Sigmoid colon (tissue), 7 donors: ENCODE results near the gene ELMO1. TPM values are rescaled to one million over a fixed set of nuclear protein-coding genes. Genes with fewer than 3 reads are reported as not detected.

ENCODE experiments used
- DNase-seq: peaks from one replicate; pipeline ENCODE4 v3.0.0-alpha.2; 2019
- H3K27ac ChIP-seq, 4 donors: fragments of 200-600 bp; sonication (generic); one replicate each; pipeline ENCODE4 v1.5.1; 2016 to 2019; ENCODE audit warnings: mild to moderate bottlenecking in 1 of 4
- H3K27me3 ChIP-seq, 3 donors: fragments of 200-600 bp; sonication (generic); one replicate each; pipeline ENCODE4 v1.5.1; 2019; ENCODE audit warnings: mild to moderate bottlenecking in 1 of 3
- H3K36me3 ChIP-seq, 4 donors: fragments of 200-600 bp; sonication (generic); one replicate each; pipeline ENCODE4 v1.5.1; 2016 to 2019
- H3K4me1 ChIP-seq, 4 donors: fragments of 200-600 bp; sonication (generic); one replicate each; pipeline ENCODE4 v1.5.1; 2017 to 2019
- H3K4me3 ChIP-seq, 4 donors: fragments of 200-600 bp; sonication (generic); one replicate each; pipeline ENCODE4 v1.5.1; 2017 to 2019; ENCODE audit warnings: mild to moderate bottlenecking in 2 of 4, moderate library complexity in 1 of 4
- H3K9me3 ChIP-seq, 4 donors: fragments of 200-600 bp in 3 of 4; sonication (generic) in 3 of 4; one replicate each; pipeline versions ENCODE4 v1.5.1 to v1.6.1; 2013 to 2019
- EP300 ChIP-seq, 4 donors: sonication (generic); formaldehyde crosslinking; IDR thresholded peaks; one replicate each; pipeline ENCODE4 v1.6.1; 2017; ENCODE audit warnings: antibody characterized with exemption in 4 of 4
- POLR2A ChIP-seq, 2 donors: fragments of 450-650 bp; IDR thresholded peaks; one replicate each; pipeline ENCODE4 v1.6.1; 2016; ENCODE audit warnings: antibody characterized with exemption in 2 of 2, mild to moderate bottlenecking in 2 of 2, moderate library complexity in 2 of 2
- POLR2AphosphoS5 ChIP-seq, 4 donors: sonication (generic); formaldehyde crosslinking; IDR thresholded peaks; one replicate each; pipeline ENCODE4 v1.6.1; 2017; ENCODE audit warnings: antibody characterized with exemption in 4 of 4
- WGBS, 2 donors: extraction: QIAGEN DNeasy Blood & Tissue Kit; methylation state at CpG; one replicate each; pipeline ENCODE4 v1.1.7; 2013; 5-methylcytosine and 5-hydroxymethylcytosine counted together
- intact Hi-C: fragments of 100-400 bp; cut with DNase I; formaldehyde crosslinking; loops from one replicate; pipeline ENCODE4 v1.15.1; 2023
- polyA plus RNA-seq, 3 donors: library from polyadenylated mRNA; stranded (reverse); fragments of 200-250 nt; gene quantifications; one replicate each; pipeline ENCODE4 v1.2.3, GENCODE V29; 2013
- total RNA-seq, 4 donors: library from RNA; depleted of rRNA; stranded (reverse); fragments of >200 nt; gene quantifications; one replicate each; pipeline ENCODE4 v1.1.0, GENCODE V29; 2016
- TF ChIP-seq, protein P1 (sequence below), 4 experiments: fragments of 450-650 bp in 3 of 4; fragments of 200-600 bp in 1 of 4; IDR thresholded peaks; one replicate each; pipeline ENCODE4 v1.5.1; 2016 to 2019; ENCODE audit warnings: antibody characterized with exemption in 4 of 4, mild to moderate bottlenecking in 3 of 4, moderate library complexity in 2 of 4
- donor health status: healthy with polysubstance abuse.
- donor health status: Bipolar disorder and iron deficiency.
- donor health status: healthy.

ELMO1 gene
- total and polyA plus RNA-seq, 7 donors: 2.3 to 63.1 (median 33.9) TPM

GRCh38 chr7:37068902-37069301, 379.8 kb downstream of the ELMO1 start:
- no peak for TF ChIP-seq POLR2AphosphoS5 (IDR thresholded peaks at IDR 0.05)
- TF ChIP-seq, protein P1, sequence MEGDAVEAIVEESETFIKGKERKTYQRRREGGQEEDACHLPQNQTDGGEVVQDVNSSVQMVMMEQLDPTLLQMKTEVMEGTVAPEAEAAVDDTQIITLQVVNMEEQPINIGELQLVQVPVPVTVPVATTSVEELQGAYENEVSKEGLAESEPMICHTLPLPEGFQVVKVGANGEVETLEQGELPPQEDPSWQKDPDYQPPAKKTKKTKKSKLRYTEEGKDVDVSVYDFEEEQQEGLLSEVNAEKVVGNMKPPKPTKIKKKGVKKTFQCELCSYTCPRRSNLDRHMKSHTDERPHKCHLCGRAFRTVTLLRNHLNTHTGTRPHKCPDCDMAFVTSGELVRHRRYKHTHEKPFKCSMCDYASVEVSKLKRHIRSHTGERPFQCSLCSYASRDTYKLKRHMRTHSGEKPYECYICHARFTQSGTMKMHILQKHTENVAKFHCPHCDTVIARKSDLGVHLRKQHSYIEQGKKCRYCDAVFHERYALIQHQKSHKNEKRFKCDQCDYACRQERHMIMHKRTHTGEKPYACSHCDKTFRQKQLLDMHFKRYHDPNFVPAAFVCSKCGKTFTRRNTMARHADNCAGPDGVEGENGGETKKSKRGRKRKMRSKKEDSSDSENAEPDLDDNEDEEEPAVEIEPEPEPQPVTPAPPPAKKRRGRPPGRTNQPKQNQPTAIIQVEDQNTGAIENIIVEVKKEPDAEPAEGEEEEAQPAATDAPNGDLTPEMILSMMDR (IDR thresholded peaks at IDR 0.05): no peak
- no peak for TF ChIP-seq POLR2A (IDR thresholded peaks at IDR 0.05)
- no peak for TF ChIP-seq EP300 (IDR thresholded peaks at IDR 0.05)
- no peaks in the 10 kb centered on the region for H3K27me3 ChIP-seq
- DNase-seq: no peak
- no peaks in the 10 kb centered on the region for H3K9me3 ChIP-seq
- H3K4me1 ChIP-seq: no peaks in the 10 kb centered on the region
- no peak overlapping the region for H3K4me3 ChIP-seq
- no peak overlapping the region for H3K27ac ChIP-seq
- intact Hi-C loops: no loop called here
- H3K36me3 ChIP-seq: no peaks in the 10 kb centered on the region
- WGBS, 2 donors: 63 to 64% methylated on average over 1 of the region's 1 CpG

DNA sequence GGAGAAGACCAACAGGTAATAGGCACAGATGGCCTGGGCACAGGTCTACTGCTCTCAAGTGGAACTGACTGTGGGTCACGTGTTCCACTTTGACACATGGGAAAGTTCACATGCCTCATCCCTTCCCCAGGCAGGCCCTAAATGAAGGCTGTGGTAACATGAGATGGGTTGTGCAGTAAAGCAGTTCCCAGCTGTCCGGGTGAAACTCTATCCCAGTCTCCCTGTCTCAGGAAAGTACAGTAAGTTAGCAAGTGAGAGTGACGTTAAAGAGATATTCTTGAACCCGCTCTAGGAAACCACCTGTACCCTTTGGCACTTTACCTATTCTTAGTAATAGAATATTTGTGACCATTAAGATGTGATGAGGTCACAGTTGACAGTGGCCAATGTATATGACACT, 380.6 kb downstream of the ELMO1 start:
- H3K4me3 ChIP-seq: no peak overlapping the region
- WGBS, 2 donors: 87 to 89% methylated on average over 4 of the region's 4 CpGs
- H3K27me3 ChIP-seq: no peaks in the 10 kb centered on the region
- H3K9me3 ChIP-seq: no peaks in the 10 kb centered on the region
- H3K36me3 ChIP-seq: no peaks in the 10 kb centered on the region
- TF ChIP-seq POLR2A (IDR thresholded peaks at IDR 0.05): no peak
- no peak for TF ChIP-seq EP300 (IDR thresholded peaks at IDR 0.05)
- no peak for TF ChIP-seq POLR2AphosphoS5 (IDR thresholded peaks at IDR 0.05)
- TF ChIP-seq, protein P1 (IDR thresholded peaks at IDR 0.05): no peak
- no peak for DNase-seq
- H3K4me1 ChIP-seq: no peaks in the 10 kb centered on the region
- H3K27ac ChIP-seq: no peak overlapping the region
- intact Hi-C loops: no loop called here

DNA sequence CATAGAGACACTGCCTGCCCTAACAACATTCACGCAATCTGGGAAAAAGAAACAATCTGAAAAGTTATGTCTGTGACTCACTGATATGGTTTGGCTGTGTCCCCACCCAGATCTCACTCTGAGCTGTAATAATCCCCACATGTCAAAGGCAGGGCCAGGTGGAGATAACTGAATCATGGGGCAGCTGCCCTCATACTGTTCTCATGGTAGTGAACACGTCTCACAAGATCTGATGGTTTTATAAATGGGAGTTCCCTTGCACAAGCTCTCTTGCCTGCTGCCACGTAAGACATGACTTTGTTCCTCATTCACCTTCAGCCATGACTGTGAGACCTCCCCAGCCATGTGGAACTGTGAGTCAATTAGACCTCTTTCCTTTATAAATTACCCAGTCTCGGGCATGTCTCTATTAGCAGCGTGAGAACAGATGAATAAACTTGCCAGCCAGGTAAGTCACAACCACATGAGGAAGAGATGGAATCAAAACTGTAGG, 382.8 kb downstream of the ELMO1 start:
- Histone ChIP-seq H3K27ac (no peak overlapping the region), H3K36me3 (no peaks in the 10 kb centered on the region), H3K4me3 (no peak overlapping the region), H3K4me1 (no peaks in the 10 kb centered on the region), H3K9me3 (no peaks in the 10 kb centered on the region), H3K27me3 (no peaks in the 10 kb centered on the region)
- intact Hi-C loops: no loop called here
- no peak for DNase-seq
- 64 to 75% methylated on average over 5 of the region's 5 CpGs for WGBS, 2 donors
- TF ChIP-seq EP300 (IDR thresholded peaks at IDR 0.05): no peak
- TF ChIP-seq POLR2A (IDR thresholded peaks at IDR 0.05): no peak
- TF ChIP-seq POLR2AphosphoS5 (IDR thresholded peaks at IDR 0.05): no peak
- TF ChIP-seq, protein P1 (IDR thresholded peaks at IDR 0.05): no peak

DNA sequence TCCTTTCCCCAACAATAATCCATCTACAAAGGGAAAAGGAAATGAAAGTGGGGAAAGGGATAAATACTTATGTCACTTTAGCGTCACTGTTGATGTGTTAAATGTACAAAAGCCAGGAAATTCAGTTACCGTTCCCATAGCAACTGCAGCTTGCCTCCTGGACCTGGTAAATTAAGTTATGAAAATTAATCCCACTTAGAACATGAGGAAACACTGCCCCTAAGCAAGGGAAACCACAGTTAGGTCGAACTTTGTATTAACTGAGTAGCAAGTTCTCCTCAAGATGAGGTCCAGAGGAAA, 386.2 kb downstream of the ELMO1 start:
- TF ChIP-seq POLR2A (IDR thresholded peaks at IDR 0.05): no peak
- TF ChIP-seq, protein P1 (IDR thresholded peaks at IDR 0.05): no peak
- TF ChIP-seq POLR2AphosphoS5 (IDR thresholded peaks at IDR 0.05): no peak
- TF ChIP-seq EP300 (IDR thresholded peaks at IDR 0.05): no peak
- DNase-seq: no peak
- H3K4me1 ChIP-seq: no peaks in the 10 kb centered on the region
- H3K9me3 ChIP-seq: no peaks in the 10 kb centered on the region
- no peaks in the 10 kb centered on the region for H3K27me3 ChIP-seq
- intact Hi-C loops: no loop called here
- WGBS, 2 donors: 74 to 78% methylated on average over 3 of the region's 3 CpGs
- H3K4me3 ChIP-seq: no peak overlapping the region
- H3K36me3 ChIP-seq: no peaks in the 10 kb centered on the region
- no peak overlapping the region for H3K27ac ChIP-seq

- H3K27ac ChIP-seq: no peak overlapping the region
Observed at GRCh38 chr7:37061849-37062559, 386.7 kb downstream of the ELMO1 start.

More at GRCh38 chr7:37061849-37062559, 386.7 kb downstream of the ELMO1 start:
- H3K36me3 ChIP-seq: no peaks in the 10 kb centered on the region
- H3K4me1 ChIP-seq: no peaks in the 10 kb centered on the region
- no peak overlapping the region for H3K4me3 ChIP-seq
- DNase-seq: no peak
- no peaks in the 10 kb centered on the region for H3K27me3 ChIP-seq
- intact Hi-C loops: no loop called here
- no peaks in the 10 kb centered on the region for H3K9me3 ChIP-seq
- TF ChIP-seq EP300 (IDR thresholded peaks at IDR 0.05) (no peak), POLR2A (IDR thresholded peaks at IDR 0.05) (no peak), POLR2AphosphoS5 (IDR thresholded peaks at IDR 0.05) (no peak)
- TF ChIP-seq, protein P1 (IDR thresholded peaks at IDR 0.05): no peak
- 85% methylated on average over 5 of the region's 5 CpGs for WGBS, 2 donors
